ENCODE results near the gene WDR86.

DNA sequence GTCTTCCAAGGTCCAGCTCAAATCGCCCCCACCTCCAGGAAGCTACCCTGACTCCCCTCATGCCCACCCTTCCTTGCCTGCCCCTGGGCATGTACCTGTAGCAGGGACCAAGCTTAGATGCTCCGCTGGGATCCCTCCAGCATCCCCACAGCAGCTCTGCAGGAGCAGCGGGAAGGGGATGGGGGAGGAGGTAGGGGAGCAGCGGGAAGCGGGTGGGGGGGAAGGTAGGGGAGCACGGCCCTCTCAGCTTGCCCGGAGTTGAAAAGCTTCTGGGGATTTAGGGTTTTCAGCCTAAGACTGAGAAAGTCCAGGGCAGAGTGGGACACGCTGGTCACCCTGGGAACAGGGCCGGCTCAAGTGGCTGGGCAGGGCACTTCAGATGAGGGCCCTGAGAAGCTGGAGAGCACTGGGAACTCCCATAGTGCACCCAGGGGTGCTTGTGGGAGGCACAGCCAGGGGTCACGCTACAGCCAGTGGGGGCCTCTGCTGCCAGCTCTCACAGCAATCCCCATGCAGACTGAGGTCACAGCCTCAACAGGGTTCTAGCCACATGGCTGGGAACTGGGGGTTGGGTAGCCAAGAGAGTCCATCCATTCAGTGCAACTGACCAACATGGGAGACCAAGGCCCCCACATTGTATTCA is 13.4 kb downstream of the WDR86 start:
- TF ChIP-seq GATA2 (IDR thresholded peaks at IDR 0.05; ENCODE audit: low read depth, low read length) (no peak), GATA3 (IDR thresholded peaks at IDR 0.05; ENCODE audit: low read depth, low read length) (no peak)
